ENCODE data around the gene ZNF541. TPM values are rescaled to one million over a fixed set of nuclear protein-coding genes. Genes with fewer than 3 reads are reported as not detected.
"Not testable (repeated sequence)": the region's sequence is repeated elsewhere in the genome, so short reads cannot be mapped to it uniquely, and the experiment has no call there.

Gene ZNF541
- total RNA-seq, 1 donor from 2014 or later = not detected

GRCh38 chr19:47593860-47594259, 20.9 kb upstream of the ZNF541 start:
- Mint-ChIP-seq H3K27me3 (peaks cover 4% of the 10 kb centered on the region), H3K9me3 (no peaks in the 10 kb centered on the region), H3K36me3 (no peaks in the 10 kb centered on the region), H3K4me1 (ENCODE audit: unreplicated experiment) (peaks cover 7% of the 10 kb centered on the region), H3K27ac (no peak overlapping the region), H3K4me3 (no peak overlapping the region)
- DNase-seq (ENCODE audit: extremely low spot score, unreplicated experiment) = no peak
- TF ChIP-seq CTCF (conservative IDR thresholded peaks at IDR 0.05) = no peak

GRCh38 chr19:47589824-47590223, 16.9 kb upstream of the ZNF541 start:
- no peak for DNase-seq (ENCODE audit: extremely low spot score, unreplicated experiment)
- Mint-ChIP-seq H3K27ac (no peak overlapping the region), H3K9me3 (peaks cover 6% of the 10 kb centered on the region), H3K4me1 (ENCODE audit: unreplicated experiment) (no peaks in the 10 kb centered on the region), H3K36me3 (no peaks in the 10 kb centered on the region), H3K27me3 (no peaks in the 10 kb centered on the region), H3K4me3 (no peak overlapping the region)
- TF ChIP-seq CTCF (conservative IDR thresholded peaks at IDR 0.05) = no peak

GRCh38 chr19:47587295-47587694, 14.3 kb upstream of the ZNF541 start:
- DNase-seq (ENCODE audit: extremely low spot score, unreplicated experiment) = no peak
- TF ChIP-seq CTCF (conservative IDR thresholded peaks at IDR 0.05) = no peak
- H3K4me1 Mint-ChIP-seq (ENCODE audit: unreplicated experiment) = peaks cover 6% of the 10 kb centered on the region
- no peak overlapping the region for H3K4me3 Mint-ChIP-seq
- H3K9me3 Mint-ChIP-seq = peaks cover 6% of the 10 kb centered on the region
- H3K27ac Mint-ChIP-seq = no peak overlapping the region
- H3K27me3 Mint-ChIP-seq = no peaks in the 10 kb centered on the region
- H3K36me3 Mint-ChIP-seq = no peaks in the 10 kb centered on the region

GRCh38 chr19:47583161-47583560, 10.2 kb upstream of the ZNF541 start:
- not testable (repeated sequence) for H3K36me3 Mint-ChIP-seq; H3K4me3 Mint-ChIP-seq; DNase-seq (ENCODE audit: extremely low spot score, unreplicated experiment); H3K27me3 Mint-ChIP-seq; H3K9me3 Mint-ChIP-seq; H3K4me1 Mint-ChIP-seq (ENCODE audit: unreplicated experiment)
- peak overlapping the region; percentile 58 for H3K27ac Mint-ChIP-seq

GRCh38 chr19:47582320-47582909, 9.5 kb upstream of the ZNF541 start:
- no peak for DNase-seq (ENCODE audit: extremely low spot score, unreplicated experiment)
- Mint-ChIP-seq H3K9me3 (peaks cover 6% of the 10 kb centered on the region), H3K27ac (peak overlapping the region; percentile 59), H3K27me3 (peaks cover 3% of the 10 kb centered on the region), H3K4me1 (ENCODE audit: unreplicated experiment) (peaks cover 10% of the 10 kb centered on the region), H3K36me3 (no peaks in the 10 kb centered on the region), H3K4me3 (no peak overlapping the region)
- TF ChIP-seq CTCF (conservative IDR thresholded peaks at IDR 0.05) = no peak

GRCh38 chr19:47581605-47582319, 8.8 kb upstream of the ZNF541 start:
- Mint-ChIP-seq H3K4me3 (no peak overlapping the region), H3K4me1 (ENCODE audit: unreplicated experiment) (peaks cover 10% of the 10 kb centered on the region), H3K36me3 (no peaks in the 10 kb centered on the region), H3K9me3 (peaks cover 6% of the 10 kb centered on the region), H3K27ac (peak overlapping the region; percentile 59), H3K27me3 (peaks cover 3% of the 10 kb centered on the region)
- TF ChIP-seq CTCF (conservative IDR thresholded peaks at IDR 0.05) = no peak
- DNase-seq (ENCODE audit: extremely low spot score, unreplicated experiment) = no peak
